Ishikawa (cell line): Measurements from ENCODE around the gene CUL4B.

Experiments used
- CEBPB ChIP-seq: IDR thresholded peaks from 2 replicates; pipeline ENCODE4 v1.6.1; 2012
- CREB1 ChIP-seq: IDR thresholded peaks from 2 replicates; pipeline ENCODE4 v1.6.1; 2012; ENCODE audit warnings: low read depth
- EP300 ChIP-seq: IDR thresholded peaks from 2 replicates; pipeline ENCODE4 v1.6.1; 2012; ENCODE audit warnings: borderline replicate concordance
- FOXM1 ChIP-seq: IDR thresholded peaks from 2 replicates; pipeline ENCODE4 v1.6.1; 2012; ENCODE audit warnings: low read depth, borderline replicate concordance
- NFIC ChIP-seq: IDR thresholded peaks from 2 replicates; pipeline ENCODE4 v1.6.1; 2012
- RAD21 ChIP-seq: IDR thresholded peaks from 2 replicates; pipeline ENCODE4 v1.6.1; 2012; ENCODE audit warnings: low read depth
- TAF1 ChIP-seq: IDR thresholded peaks from 2 replicates; pipeline ENCODE4 v1.6.1; 2012; ENCODE audit warnings: low read depth, mild to moderate bottlenecking
- TEAD4 ChIP-seq: IDR thresholded peaks from 2 replicates; pipeline ENCODE4 v1.6.1; 2012
- ZBTB7A ChIP-seq: IDR thresholded peaks from 2 replicates; pipeline ENCODE4 v1.6.1; 2012; ENCODE audit warnings: low read depth
- TF ChIP-seq, protein P1 (sequence below): IDR thresholded peaks from 2 replicates; pipeline ENCODE4 v1.6.1; 2012
- TF ChIP-seq, protein P2 (sequence below): IDR thresholded peaks from 2 replicates; pipeline ENCODE4 v1.6.1; 2012; ENCODE audit warnings: low read depth, mild to moderate bottlenecking
- TF ChIP-seq, protein P3 (sequence below): IDR thresholded peaks from 2 replicates; pipeline ENCODE4 v1.6.1; 2012

DNA sequence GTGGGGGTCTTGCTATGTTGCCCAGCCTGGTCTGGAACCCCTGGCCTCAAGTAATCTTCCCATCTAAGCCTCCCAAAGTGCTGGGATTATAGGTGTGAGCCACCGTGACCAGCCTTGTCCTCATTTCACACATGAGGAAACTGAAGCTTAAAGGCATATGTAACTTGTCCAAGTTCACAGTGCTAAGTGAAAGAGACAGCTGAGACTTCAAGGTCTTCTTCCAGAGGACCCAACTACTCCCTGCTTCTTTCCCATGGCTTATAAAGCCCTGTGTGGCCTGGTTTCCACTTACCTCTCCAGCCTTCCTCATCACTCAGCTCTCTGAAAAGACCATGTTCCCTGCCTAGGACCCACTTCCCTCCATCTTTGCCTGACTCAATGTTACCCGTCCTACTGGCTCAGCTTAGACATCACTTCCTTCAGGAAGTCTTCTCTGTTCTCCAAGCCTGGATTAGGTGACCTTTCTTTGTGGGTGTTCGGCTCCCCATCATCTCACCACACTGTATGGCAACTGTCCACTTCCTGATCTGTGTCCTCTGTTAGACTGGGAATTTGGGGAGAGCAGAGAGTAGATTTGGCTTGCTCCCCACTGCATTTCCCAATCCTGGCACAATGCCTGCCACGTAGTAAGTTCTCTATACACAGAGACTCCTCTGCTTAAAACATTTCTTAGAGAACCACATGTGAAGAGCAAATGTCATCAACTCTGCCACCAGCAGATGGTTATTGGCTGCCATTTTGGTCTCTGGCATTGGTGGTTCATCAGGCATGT, 61.3 kb downstream of the CUL4B start:
- TF ChIP-seq CEBPB, result no peak
- TF ChIP-seq, protein P1, sequence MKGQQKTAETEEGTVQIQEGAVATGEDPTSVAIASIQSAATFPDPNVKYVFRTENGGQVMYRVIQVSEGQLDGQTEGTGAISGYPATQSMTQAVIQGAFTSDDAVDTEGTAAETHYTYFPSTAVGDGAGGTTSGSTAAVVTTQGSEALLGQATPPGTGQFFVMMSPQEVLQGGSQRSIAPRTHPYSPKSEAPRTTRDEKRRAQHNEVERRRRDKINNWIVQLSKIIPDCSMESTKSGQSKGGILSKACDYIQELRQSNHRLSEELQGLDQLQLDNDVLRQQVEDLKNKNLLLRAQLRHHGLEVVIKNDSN, result no peak
- no peak for TF ChIP-seq RAD21
- TF ChIP-seq TAF1, result no peak
- no peak for TF ChIP-seq FOXM1
- TF ChIP-seq CREB1, result no peak
- TF ChIP-seq, protein P2, sequence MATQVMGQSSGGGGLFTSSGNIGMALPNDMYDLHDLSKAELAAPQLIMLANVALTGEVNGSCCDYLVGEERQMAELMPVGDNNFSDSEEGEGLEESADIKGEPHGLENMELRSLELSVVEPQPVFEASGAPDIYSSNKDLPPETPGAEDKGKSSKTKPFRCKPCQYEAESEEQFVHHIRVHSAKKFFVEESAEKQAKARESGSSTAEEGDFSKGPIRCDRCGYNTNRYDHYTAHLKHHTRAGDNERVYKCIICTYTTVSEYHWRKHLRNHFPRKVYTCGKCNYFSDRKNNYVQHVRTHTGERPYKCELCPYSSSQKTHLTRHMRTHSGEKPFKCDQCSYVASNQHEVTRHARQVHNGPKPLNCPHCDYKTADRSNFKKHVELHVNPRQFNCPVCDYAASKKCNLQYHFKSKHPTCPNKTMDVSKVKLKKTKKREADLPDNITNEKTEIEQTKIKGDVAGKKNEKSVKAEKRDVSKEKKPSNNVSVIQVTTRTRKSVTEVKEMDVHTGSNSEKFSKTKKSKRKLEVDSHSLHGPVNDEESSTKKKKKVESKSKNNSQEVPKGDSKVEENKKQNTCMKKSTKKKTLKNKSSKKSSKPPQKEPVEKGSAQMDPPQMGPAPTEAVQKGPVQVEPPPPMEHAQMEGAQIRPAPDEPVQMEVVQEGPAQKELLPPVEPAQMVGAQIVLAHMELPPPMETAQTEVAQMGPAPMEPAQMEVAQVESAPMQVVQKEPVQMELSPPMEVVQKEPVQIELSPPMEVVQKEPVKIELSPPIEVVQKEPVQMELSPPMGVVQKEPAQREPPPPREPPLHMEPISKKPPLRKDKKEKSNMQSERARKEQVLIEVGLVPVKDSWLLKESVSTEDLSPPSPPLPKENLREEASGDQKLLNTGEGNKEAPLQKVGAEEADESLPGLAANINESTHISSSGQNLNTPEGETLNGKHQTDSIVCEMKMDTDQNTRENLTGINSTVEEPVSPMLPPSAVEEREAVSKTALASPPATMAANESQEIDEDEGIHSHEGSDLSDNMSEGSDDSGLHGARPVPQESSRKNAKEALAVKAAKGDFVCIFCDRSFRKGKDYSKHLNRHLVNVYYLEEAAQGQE, result no peak
- TF ChIP-seq EP300, result no peak
- no peak for TF ChIP-seq ZBTB7A
- no peak for TF ChIP-seq TEAD4
- no peak for TF ChIP-seq NFIC
- TF ChIP-seq, protein P3, sequence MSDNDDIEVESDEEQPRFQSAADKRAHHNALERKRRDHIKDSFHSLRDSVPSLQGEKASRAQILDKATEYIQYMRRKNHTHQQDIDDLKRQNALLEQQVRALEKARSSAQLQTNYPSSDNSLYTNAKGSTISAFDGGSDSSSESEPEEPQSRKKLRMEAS, result no peak
